GM12878 (cell line): ENCODE measurements around the gene PIGS. TPM values are rescaled to one million over a fixed set of nuclear protein-coding genes. Genes with fewer than 3 reads are reported as not detected.

ENCODE experiments used
- BACH1 ChIP-seq: fragments of 450-650 bp; IDR thresholded peaks from 2 replicates; pipeline ENCODE4 v1.6.1; 2017; ENCODE audit warnings: mild to moderate bottlenecking, borderline replicate concordance
- CBX3 ChIP-seq: fragments of 200-600 bp; sonication (generic); IDR thresholded peaks from 2 replicates; pipeline ENCODE4 v1.6.1; 2016; ENCODE audit warnings: low read depth, borderline replicate concordance
- CREB1 ChIP-seq: IDR thresholded peaks from 2 replicates; pipeline ENCODE4 v1.6.1; 2012; ENCODE audit warnings: low read depth, mild to moderate bottlenecking, inconsistent platforms
- CREM ChIP-seq: IDR thresholded peaks from 2 replicates; pipeline ENCODE4 v1.6.1; 2014; ENCODE audit warnings: antibody characterized with exemption, low read depth
- EGR1 ChIP-seq, 2 experiments: IDR thresholded peaks; 1 replicate in 1 of 2; 2 replicates in 1 of 2; pipeline ENCODE4 v1.6.1; 2011 to 2012; ENCODE audit warnings: low read depth in 2 of 2, low read length in 2 of 2, borderline replicate concordance in 1 of 2, mild to moderate bottlenecking in 1 of 2, moderate library complexity in 1 of 2
- EP300 ChIP-seq, 2 experiments: fragments of 150-350 bp in 1 of 2; IDR thresholded peaks; 2 replicates each; pipeline ENCODE4 v1.6.1; 2011 to 2012; ENCODE audit warnings: low read depth in 2 of 2, low read length in 2 of 2, borderline replicate concordance in 1 of 2, improper control_type of control experiment in 1 of 2, inconsistent platforms in 1 of 2; ENCODE audit not compliant: control insufficient read depth in 1 of 2
- EZH2 ChIP-seq: IDR thresholded peaks from 2 replicates; pipeline ENCODE4 v1.6.1; 2012; ENCODE audit warnings: low read depth, mild to moderate bottlenecking, control low read depth, inconsistent platforms, low read length, borderline replicate concordance; ENCODE audit not compliant: control insufficient read depth
- HCFC1 ChIP-seq: fragments of 150-350 bp; IDR thresholded peaks from 2 replicates; pipeline ENCODE4 v1.6.1; 2014; ENCODE audit warnings: low read length
- IKZF1 ChIP-seq: fragments of 450-650 bp; conservative IDR thresholded peaks from 2 replicates; pipeline ENCODE4 v1.6.1; 2017; ENCODE audit warnings: antibody characterized with exemption, mild to moderate bottlenecking
- IRF4 ChIP-seq: IDR thresholded peaks from 2 replicates; pipeline ENCODE4 v1.6.1; 2011; ENCODE audit warnings: low read depth, low read length
- JUNB ChIP-seq: IDR thresholded peaks from 2 replicates; pipeline ENCODE4 v1.6.1; 2016; ENCODE audit warnings: antibody characterized with exemption, mild to moderate bottlenecking
- JUND ChIP-seq: IDR thresholded peaks from 2 replicates; pipeline ENCODE4 v1.6.1; 2012; ENCODE audit warnings: low read depth, mild to moderate bottlenecking, low read length, improper control_type of control experiment, moderate library complexity
- LARP7 ChIP-seq: fragments of 450-650 bp; IDR thresholded peaks from 2 replicates; pipeline ENCODE4 v1.6.1; 2017; ENCODE audit warnings: mild to moderate bottlenecking
- MEF2A ChIP-seq: IDR thresholded peaks from 2 replicates; pipeline ENCODE4 v1.6.1; 2011; ENCODE audit warnings: low read depth, mild to moderate bottlenecking, low read length, moderate library complexity; ENCODE audit not compliant: insufficient read depth
- MTA2 ChIP-seq: fragments of 450-650 bp; IDR thresholded peaks from 2 replicates; pipeline ENCODE4 v1.6.1; 2016; ENCODE audit warnings: low read depth, mild to moderate bottlenecking, moderate library complexity
- MXI1 ChIP-seq: fragments of 150-350 bp; IDR thresholded peaks from 2 replicates; pipeline ENCODE4 v1.6.1; 2011; ENCODE audit warnings: low read depth, mild to moderate bottlenecking, inconsistent platforms, low read length, improper control_type of control experiment
- NFXL1 ChIP-seq: fragments of 450-650 bp; IDR thresholded peaks from 2 replicates; pipeline ENCODE4 v1.6.1; 2017; ENCODE audit warnings: antibody characterized with exemption, mild to moderate bottlenecking, borderline replicate concordance
- NR2C1 ChIP-seq: fragments of 450-650 bp; IDR thresholded peaks from 2 replicates; pipeline ENCODE4 v1.6.1; 2017; ENCODE audit warnings: antibody characterized with exemption, mild to moderate bottlenecking, moderate library complexity
- NR2F1 ChIP-seq: fragments of 450-650 bp; conservative IDR thresholded peaks from 2 replicates; pipeline ENCODE4 v1.6.1; 2017; ENCODE audit warnings: mild to moderate bottlenecking
- POLR2AphosphoS2 ChIP-seq: IDR thresholded peaks from 2 replicates; pipeline ENCODE4 v1.6.1; 2011; ENCODE audit warnings: low read depth, mild to moderate bottlenecking, low read length, improper control_type of control experiment, moderate library complexity
- POU2F2 ChIP-seq: IDR thresholded peaks from 3 replicates; pipeline ENCODE4 v1.6.1; 2011; ENCODE audit warnings: low read depth, mild to moderate bottlenecking, low read length, borderline replicate concordance
- RAD21 ChIP-seq: IDR thresholded peaks from 2 replicates; pipeline ENCODE4 v1.6.1; 2011; ENCODE audit warnings: mild to moderate bottlenecking, low read depth, low read length, moderate library complexity; ENCODE audit not compliant: insufficient read depth
- RB1 ChIP-seq: fragments of 450-650 bp; formaldehyde crosslinking; IDR thresholded peaks from 2 replicates; pipeline ENCODE4 v1.6.1; 2017; ENCODE audit warnings: mild to moderate bottlenecking, borderline replicate concordance
- SMC3 ChIP-seq: IDR thresholded peaks from 2 replicates; pipeline ENCODE4 v1.6.1; 2011; ENCODE audit warnings: low read length, improper control_type of control experiment, borderline replicate concordance
- SRF ChIP-seq, 2 experiments: IDR thresholded peaks; 2 replicates each; pipeline ENCODE4 v1.6.1; 2011; ENCODE audit warnings: low read depth in 2 of 2, low read length in 2 of 2, mild to moderate bottlenecking in 1 of 2, moderate library complexity in 1 of 2
- STAT3 ChIP-seq: IDR thresholded peaks from 2 replicates; pipeline ENCODE4 v1.6.1; 2011; ENCODE audit warnings: low read depth, low read length, improper control_type of control experiment
- TAF1 ChIP-seq: IDR thresholded peaks from 2 replicates; pipeline ENCODE4 v1.6.1; 2011; ENCODE audit warnings: mild to moderate bottlenecking, low read depth, low read length, borderline replicate concordance
- TARDBP ChIP-seq: IDR thresholded peaks from 2 replicates; pipeline ENCODE4 v1.6.1; 2016; ENCODE audit warnings: borderline replicate concordance
- TCF12 ChIP-seq: IDR thresholded peaks from 2 replicates; pipeline ENCODE4 v1.6.1; 2011; ENCODE audit warnings: low read depth, mild to moderate bottlenecking, low read length
- ZBED1 ChIP-seq: IDR thresholded peaks from 2 replicates; pipeline ENCODE4 v1.6.1; 2016; ENCODE audit warnings: borderline replicate concordance
- ZSCAN29 ChIP-seq: fragments of 450-650 bp; IDR thresholded peaks from 2 replicates; pipeline ENCODE4 v1.6.1; 2017; ENCODE audit warnings: mild to moderate bottlenecking, moderate library complexity
- ZZZ3 ChIP-seq: IDR thresholded peaks from 2 replicates; pipeline ENCODE4 v1.6.1; 2011; ENCODE audit warnings: low read depth; ENCODE audit not compliant: control insufficient read depth, insufficient read length
- polyA plus RNA-seq, 11 experiments: library from polyadenylated mRNA; depleted of rRNA in 4 of 11; unstranded in 6 of 11; stranded (reverse) in 5 of 11; fragments of >200 nt; fragmentation: Nextera tagmentation in 4 of 11; fragmentation: Illumina TruSeq in 1 of 11; extraction: Ambion mirVana in 4 of 11; extraction: Trizol in 1 of 11; gene quantifications; 1 replicate in 1 of 11; 2 replicates in 10 of 11; pipeline versions ENCODE4 v1.2.1 to v1.2.3, GENCODE V29; 2011 to 2016; ENCODE audit warnings: inconsistent platforms in 2 of 11, missing spikeins in 2 of 11, low read depth in 1 of 11
- total RNA-seq, 4 experiments: library from RNA; depleted of rRNA in 3 of 4; stranded (reverse); fragments of >200 nt in 3 of 4; fragmentation: Illumina TruSeq in 1 of 4; extraction: Trizol in 1 of 4; gene quantifications; 2 replicates each; pipeline versions ENCODE4 v1.2.1 to v1.2.3, GENCODE V29; 2013 to 2021
- TF ChIP-seq, protein P1 (sequence below): fragments of 450-650 bp; IDR thresholded peaks from 2 replicates; pipeline ENCODE4 v1.6.1; 2017; ENCODE audit warnings: borderline replicate concordance

The PIGS gene
- total and polyA plus RNA-seq, 10 of the 15 experiments (the other 5 are each of a cell fraction or from before 2014, with no cell fraction given): 27.5 to 73.7 (median 50.7) TPM

GRCh38 chr17:28599311-28600184 is 28.2 kb upstream of the PIGS start (continued):
- TF ChIP-seq BACH1: no peak
- TF ChIP-seq ZBED1: no peak
- no peak for TF ChIP-seq RAD21
- no peak for TF ChIP-seq EZH2
- TF ChIP-seq EP300 (IDR thresholded peaks at IDR 0.05; ENCODE audit: borderline replicate concordance in 1 of 2, control insufficient read depth in 1 of 2, low read depth in 2 of 2, low read length in 2 of 2): no peak
- peak; percentile 78 for TF ChIP-seq IKZF1
- TF ChIP-seq RB1: no peak
- TF ChIP-seq IRF4: no peak
- TF ChIP-seq CREM: peak; percentile 44; the same call in 1 of the 2 replicates
- TF ChIP-seq MXI1: no peak
- TF ChIP-seq NR2C1: no peak
- no peak for TF ChIP-seq EGR1 (IDR thresholded peaks at IDR 0.05; ENCODE audit: borderline replicate concordance in 1 of 2, low read depth in 2 of 2, low read length in 2 of 2)
- TF ChIP-seq LARP7: no peak; the same call in 1 of the 2 replicates
- TF ChIP-seq NR2F1: no peak
- no peak for TF ChIP-seq CBX3
- no peak for TF ChIP-seq JUND
- no peak for TF ChIP-seq NFXL1
- TF ChIP-seq STAT3: no peak
- no peak for TF ChIP-seq ZZZ3
- TF ChIP-seq CREB1: peak; percentile 87
- TF ChIP-seq MTA2: 0 out of 2 replicates have a peak, but pooled peaks have one; percentile 24
- TF ChIP-seq HCFC1: no peak
- TF ChIP-seq JUNB: peak; percentile 24; the same call in 1 of the 2 replicates
- TF ChIP-seq, protein P1, sequence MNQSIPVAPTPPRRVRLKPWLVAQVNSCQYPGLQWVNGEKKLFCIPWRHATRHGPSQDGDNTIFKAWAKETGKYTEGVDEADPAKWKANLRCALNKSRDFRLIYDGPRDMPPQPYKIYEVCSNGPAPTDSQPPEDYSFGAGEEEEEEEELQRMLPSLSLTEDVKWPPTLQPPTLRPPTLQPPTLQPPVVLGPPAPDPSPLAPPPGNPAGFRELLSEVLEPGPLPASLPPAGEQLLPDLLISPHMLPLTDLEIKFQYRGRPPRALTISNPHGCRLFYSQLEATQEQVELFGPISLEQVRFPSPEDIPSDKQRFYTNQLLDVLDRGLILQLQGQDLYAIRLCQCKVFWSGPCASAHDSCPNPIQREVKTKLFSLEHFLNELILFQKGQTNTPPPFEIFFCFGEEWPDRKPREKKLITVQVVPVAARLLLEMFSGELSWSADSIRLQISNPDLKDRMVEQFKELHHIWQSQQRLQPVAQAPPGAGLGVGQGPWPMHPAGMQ: no peak
- TF ChIP-seq SMC3: no peak
- no peak for TF ChIP-seq ZSCAN29
- TF ChIP-seq TAF1: no peak
- TF ChIP-seq TARDBP: no peak
- peak; percentile 84 for TF ChIP-seq MEF2A
- TF ChIP-seq SRF (IDR thresholded peaks at IDR 0.05; ENCODE audit: low read depth in 2 of 2, low read length in 2 of 2): no peak
- 0 out of 3 replicates have a peak, but pooled peaks have one; percentile 18 for TF ChIP-seq POU2F2
- TF ChIP-seq POLR2AphosphoS2: no peak
- no peak for TF ChIP-seq TCF12
